ENCODE results near the gene HNRNPA1.

DNA sequence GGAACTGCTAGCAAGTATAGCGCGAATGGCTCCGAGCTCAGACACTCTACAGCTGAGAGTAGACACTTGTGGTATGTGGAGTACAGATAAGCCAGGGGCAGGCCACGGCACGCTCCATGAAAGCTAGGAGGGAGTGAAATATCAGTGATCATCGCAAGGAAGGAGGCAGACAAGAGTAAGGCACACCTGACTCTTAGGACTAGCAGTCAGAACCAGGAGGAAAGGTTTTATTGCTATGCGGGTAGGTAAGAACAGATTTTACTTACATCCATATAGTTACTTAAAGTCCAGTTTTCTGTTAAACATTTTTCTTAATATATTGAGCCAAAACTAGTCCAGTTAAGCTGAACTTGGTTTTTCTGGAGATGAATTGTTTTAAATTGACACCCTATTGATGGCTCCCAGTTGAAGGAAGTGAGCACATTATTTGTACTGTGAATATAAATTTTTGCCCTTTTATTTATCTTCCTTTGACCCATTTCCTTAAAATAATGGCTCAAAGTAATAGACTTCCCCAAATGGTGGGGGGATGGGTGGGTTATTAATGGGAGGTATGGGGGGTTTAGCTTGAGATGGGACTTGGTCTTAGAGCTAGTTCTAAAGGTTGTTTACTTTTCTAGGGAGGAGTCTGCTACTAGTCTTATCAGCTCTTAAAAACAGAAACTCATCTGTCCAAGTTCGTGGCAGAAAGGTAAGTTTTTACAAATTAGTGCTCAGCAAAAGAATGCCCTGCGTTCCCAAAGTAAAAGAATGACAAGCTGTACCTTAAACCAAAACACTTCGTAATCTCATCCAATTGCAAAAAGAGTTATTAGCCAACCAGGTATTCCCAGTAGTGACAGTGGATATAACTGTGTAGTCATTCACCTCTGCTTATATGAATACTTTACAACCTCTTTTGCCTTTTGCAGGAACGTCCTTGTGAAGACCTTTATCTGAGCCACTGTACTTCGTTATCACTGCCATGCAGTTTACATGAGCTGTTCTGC is 5.8 kb downstream of the HNRNPA1 start:
- peak; percentile 64; the same call in 1 of the 2 replicates for TF ChIP-seq SPI1 (IDR thresholded peaks at IDR 0.05; ENCODE audit: borderline replicate concordance, low read depth)
- TF ChIP-seq, protein P1, sequence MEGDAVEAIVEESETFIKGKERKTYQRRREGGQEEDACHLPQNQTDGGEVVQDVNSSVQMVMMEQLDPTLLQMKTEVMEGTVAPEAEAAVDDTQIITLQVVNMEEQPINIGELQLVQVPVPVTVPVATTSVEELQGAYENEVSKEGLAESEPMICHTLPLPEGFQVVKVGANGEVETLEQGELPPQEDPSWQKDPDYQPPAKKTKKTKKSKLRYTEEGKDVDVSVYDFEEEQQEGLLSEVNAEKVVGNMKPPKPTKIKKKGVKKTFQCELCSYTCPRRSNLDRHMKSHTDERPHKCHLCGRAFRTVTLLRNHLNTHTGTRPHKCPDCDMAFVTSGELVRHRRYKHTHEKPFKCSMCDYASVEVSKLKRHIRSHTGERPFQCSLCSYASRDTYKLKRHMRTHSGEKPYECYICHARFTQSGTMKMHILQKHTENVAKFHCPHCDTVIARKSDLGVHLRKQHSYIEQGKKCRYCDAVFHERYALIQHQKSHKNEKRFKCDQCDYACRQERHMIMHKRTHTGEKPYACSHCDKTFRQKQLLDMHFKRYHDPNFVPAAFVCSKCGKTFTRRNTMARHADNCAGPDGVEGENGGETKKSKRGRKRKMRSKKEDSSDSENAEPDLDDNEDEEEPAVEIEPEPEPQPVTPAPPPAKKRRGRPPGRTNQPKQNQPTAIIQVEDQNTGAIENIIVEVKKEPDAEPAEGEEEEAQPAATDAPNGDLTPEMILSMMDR (IDR thresholded peaks at IDR 0.05; ENCODE audit: insufficient read depth, low read length) = no peak
- TF ChIP-seq, protein P2, sequence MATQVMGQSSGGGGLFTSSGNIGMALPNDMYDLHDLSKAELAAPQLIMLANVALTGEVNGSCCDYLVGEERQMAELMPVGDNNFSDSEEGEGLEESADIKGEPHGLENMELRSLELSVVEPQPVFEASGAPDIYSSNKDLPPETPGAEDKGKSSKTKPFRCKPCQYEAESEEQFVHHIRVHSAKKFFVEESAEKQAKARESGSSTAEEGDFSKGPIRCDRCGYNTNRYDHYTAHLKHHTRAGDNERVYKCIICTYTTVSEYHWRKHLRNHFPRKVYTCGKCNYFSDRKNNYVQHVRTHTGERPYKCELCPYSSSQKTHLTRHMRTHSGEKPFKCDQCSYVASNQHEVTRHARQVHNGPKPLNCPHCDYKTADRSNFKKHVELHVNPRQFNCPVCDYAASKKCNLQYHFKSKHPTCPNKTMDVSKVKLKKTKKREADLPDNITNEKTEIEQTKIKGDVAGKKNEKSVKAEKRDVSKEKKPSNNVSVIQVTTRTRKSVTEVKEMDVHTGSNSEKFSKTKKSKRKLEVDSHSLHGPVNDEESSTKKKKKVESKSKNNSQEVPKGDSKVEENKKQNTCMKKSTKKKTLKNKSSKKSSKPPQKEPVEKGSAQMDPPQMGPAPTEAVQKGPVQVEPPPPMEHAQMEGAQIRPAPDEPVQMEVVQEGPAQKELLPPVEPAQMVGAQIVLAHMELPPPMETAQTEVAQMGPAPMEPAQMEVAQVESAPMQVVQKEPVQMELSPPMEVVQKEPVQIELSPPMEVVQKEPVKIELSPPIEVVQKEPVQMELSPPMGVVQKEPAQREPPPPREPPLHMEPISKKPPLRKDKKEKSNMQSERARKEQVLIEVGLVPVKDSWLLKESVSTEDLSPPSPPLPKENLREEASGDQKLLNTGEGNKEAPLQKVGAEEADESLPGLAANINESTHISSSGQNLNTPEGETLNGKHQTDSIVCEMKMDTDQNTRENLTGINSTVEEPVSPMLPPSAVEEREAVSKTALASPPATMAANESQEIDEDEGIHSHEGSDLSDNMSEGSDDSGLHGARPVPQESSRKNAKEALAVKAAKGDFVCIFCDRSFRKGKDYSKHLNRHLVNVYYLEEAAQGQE (IDR thresholded peaks at IDR 0.05; ENCODE audit: insufficient replicate concordance, low read depth) = no peak

Data from HL-60 (cell line).